WTC11 (cell line): ENCODE results near the gene KDM5A.

Source experiments
- ATF1 ChIP-seq: sonication (generic); formaldehyde crosslinking; IDR thresholded peaks from 2 replicates; pipeline ENCODE4 v1.8.1; 2023; ENCODE audit warnings: mild to moderate bottlenecking, moderate library complexity, missing genetic modification reagents
- ATF6 ChIP-seq: sonication (generic); formaldehyde crosslinking; IDR thresholded peaks from 2 replicates; pipeline ENCODE4 v1.8.1; 2023; ENCODE audit warnings: mild to moderate bottlenecking, missing genetic modification reagents
- CTCF ChIP-seq: fragments of 200-600 bp; IDR thresholded peaks from 2 replicates; pipeline ENCODE4 v1.8.0; 2022; ENCODE audit warnings: antibody characterized with exemption
- ELF4 ChIP-seq: sonication (generic); formaldehyde crosslinking; IDR thresholded peaks from 2 replicates; pipeline ENCODE4 v1.8.1; 2022; ENCODE audit warnings: low read depth, mild to moderate bottlenecking, moderate library complexity, missing genetic modification reagents
- FOXK1 ChIP-seq: sonication (generic); formaldehyde crosslinking; IDR thresholded peaks from 2 replicates; pipeline ENCODE4 v1.8.0; 2022; ENCODE audit warnings: mild to moderate bottlenecking, moderate library complexity, missing genetic modification reagents
- FOXP1 ChIP-seq: sonication (generic); formaldehyde crosslinking; IDR thresholded peaks from 2 replicates; pipeline ENCODE4 v1.8.0; 2022; ENCODE audit warnings: missing genetic modification reagents, mild to moderate bottlenecking, moderate library complexity, borderline replicate concordance
- FOXP4 ChIP-seq: sonication (generic); formaldehyde crosslinking; IDR thresholded peaks from 2 replicates; pipeline ENCODE4 v1.8.0; 2022; ENCODE audit warnings: mild to moderate bottlenecking, missing genetic modification reagents
- HMGA2 ChIP-seq: fragments of 250-450 bp; sonication (Bioruptor Pico); IDR thresholded peaks from 2 replicates; pipeline ENCODE4 v1.4.0; 2021; ENCODE audit warnings: mild to moderate bottlenecking, moderate library complexity
- TEAD4 ChIP-seq: sonication (generic); formaldehyde crosslinking; IDR thresholded peaks from 2 replicates; pipeline ENCODE4 v1.8.0; 2022; ENCODE audit warnings: mild to moderate bottlenecking, missing genetic modification reagents
- USF2 ChIP-seq: sonication (generic); formaldehyde crosslinking; IDR thresholded peaks from 2 replicates; pipeline ENCODE4 v1.8.1; 2023; ENCODE audit warnings: mild to moderate bottlenecking, missing genetic modification reagents, moderate library complexity
- ZBTB21 ChIP-seq: sonication (generic); formaldehyde crosslinking; IDR thresholded peaks from 2 replicates; pipeline ENCODE4 v1.8.1; 2023; ENCODE audit warnings: mild to moderate bottlenecking, missing genetic modification reagents, borderline replicate concordance

- TF ChIP-seq ATF1 (CRISPR knock-in tag) (no peak), TEAD4 (CRISPR knock-in tag) (no peak), CTCF (no peak), ELF4 (no peak), FOXP1 (no peak), USF2 (CRISPR knock-in tag) (no peak), ATF6 (no peak), FOXK1 (CRISPR knock-in tag) (no peak), ZBTB21 (CRISPR knock-in tag) (no peak), HMGA2 (CRISPR knock-in tag) (no peak), FOXP4 (CRISPR knock-in tag) (no peak)
These were observed 29.3 kb upstream of the KDM5A start for GRCh38 chr12:418432-418831.
